Caki2 (cell line): Measurements from ENCODE around the gene PRR19. TPM values are rescaled to one million over a fixed set of nuclear protein-coding genes. Genes with fewer than 3 reads are reported as not detected.
A peak's percentile ranks its signal among the peaks of the same experiment; 100 is the strongest.
"Not testable (repeated sequence)": the region's sequence is repeated elsewhere in the genome, so short reads cannot be mapped to it uniquely, and the experiment has no call there.

Experiments used
- DNase-seq: peaks from one replicate; pipeline ENCODE4 v3.0.0-alpha.2; 2015; ENCODE audit warnings: low read depth
- in situ Hi-C: cut with HindIII; loops from 2 replicates; pipeline ENCODE4 v1.10.0; 2016; ENCODE audit warnings: low sequenced_read_pairs, low pct_unique_long_range_greater_than_20kb, mixed read lengths
- total RNA-seq: library from RNA; depleted of rRNA; stranded (reverse); fragments of >200 nt; shearing (Covaris generic); gene quantifications from 2 replicates; pipeline ENCODE4 v1.2.3, GENCODE V29; 2014; ENCODE audit warnings: low replicate concordance; rRNA removed

PRR19 gene, protein sequence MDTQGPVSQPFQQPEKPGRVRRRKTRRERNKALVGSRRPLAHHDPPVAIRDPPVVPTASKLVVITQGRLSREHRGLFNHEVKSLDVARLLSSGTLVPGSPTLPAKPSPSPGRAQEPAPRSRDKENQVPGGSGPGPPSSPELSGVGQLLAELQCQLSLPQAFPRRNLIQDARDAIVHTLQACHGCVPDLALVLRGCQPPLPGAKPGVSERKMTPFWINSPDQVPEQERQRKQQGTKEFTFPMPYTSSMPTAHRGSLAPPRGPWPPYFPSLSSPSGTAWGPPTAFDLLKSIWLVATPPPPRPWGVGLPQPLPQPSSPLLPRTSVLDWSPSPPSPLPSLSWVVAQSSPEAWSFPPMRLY
- 3.0 TPM in 1 of 2 replicates, not detected in the other for total RNA-seq

DNA sequence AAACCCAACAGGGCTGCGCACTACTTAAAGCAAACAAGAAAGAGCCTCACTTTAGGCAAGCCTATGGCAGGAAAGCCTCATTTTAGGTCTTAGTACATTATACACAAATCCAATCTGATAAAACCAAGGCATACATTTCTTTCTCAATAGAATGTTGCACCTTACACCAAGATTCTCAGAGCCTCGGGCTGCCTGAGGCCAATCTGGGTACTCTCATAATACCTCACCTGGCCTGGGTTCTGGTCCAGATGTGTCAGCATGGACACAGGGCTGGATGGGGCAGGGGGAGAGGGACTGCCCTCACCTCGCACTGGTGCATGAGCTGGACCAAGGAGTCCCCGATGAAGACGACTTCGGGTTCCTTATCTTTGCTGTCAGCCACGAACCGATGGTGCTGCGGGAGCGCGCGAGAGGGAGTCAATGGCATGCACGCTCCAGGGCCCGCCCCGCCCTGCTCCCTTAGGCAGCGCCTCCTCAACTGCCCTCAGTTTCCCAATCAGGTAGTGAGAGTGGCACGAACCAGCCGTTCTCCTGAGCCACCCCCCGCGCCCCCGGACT, at the start of gene PRR19:
TSS of gene PRR19 (plus strand) at position 487 of the 558 bp plus-strand sequence. CDS start 7,453 bp downstream, outside the sequence.
- in situ Hi-C loops: no loop called here
- DNase-seq: no peak

DNA sequence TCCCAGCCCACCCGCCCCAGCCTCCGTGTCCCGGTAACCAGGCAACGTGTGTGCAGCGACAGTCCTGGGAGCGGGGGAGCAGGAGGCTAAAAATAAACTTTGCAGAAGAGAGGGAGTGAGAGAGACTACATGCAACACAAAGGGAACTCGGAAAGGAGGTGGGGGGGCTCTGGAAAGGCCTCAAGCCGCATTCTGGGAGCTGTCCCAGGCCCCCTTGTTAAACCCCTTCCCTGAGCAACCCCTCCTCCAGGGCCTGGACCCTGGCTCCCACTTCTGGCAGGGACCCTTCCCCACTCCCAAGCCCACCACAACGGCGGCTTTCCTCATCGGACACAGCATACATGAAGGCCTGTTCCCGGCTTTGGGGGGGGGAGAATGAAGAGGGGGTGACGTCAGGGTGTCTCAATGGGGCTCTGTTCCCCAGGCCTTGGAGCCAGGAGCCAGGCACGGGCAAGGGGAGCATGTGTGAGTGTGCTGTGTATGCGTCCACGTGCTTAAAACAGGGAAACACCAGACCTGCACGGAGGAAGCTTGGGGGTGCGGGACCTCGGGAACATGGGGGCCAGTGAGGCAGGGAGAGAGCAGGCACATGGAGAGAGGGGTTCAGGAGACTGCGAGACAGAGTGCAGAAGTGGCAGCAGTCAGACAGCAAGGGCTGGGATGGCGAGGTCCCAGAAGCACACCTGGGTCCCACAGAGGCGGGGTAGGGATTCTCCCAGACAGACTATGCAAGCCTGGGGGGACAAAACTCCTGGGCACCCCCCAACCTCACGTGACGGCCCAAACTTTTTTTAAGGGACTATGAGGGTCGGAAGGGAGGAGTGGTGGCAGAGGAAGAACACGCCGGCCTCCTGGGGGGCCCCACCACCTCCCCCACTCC, 49.3 kb upstream of the PRR19 start:
- in situ Hi-C loops: no loop called here
- DNase-seq: no peak

DNA sequence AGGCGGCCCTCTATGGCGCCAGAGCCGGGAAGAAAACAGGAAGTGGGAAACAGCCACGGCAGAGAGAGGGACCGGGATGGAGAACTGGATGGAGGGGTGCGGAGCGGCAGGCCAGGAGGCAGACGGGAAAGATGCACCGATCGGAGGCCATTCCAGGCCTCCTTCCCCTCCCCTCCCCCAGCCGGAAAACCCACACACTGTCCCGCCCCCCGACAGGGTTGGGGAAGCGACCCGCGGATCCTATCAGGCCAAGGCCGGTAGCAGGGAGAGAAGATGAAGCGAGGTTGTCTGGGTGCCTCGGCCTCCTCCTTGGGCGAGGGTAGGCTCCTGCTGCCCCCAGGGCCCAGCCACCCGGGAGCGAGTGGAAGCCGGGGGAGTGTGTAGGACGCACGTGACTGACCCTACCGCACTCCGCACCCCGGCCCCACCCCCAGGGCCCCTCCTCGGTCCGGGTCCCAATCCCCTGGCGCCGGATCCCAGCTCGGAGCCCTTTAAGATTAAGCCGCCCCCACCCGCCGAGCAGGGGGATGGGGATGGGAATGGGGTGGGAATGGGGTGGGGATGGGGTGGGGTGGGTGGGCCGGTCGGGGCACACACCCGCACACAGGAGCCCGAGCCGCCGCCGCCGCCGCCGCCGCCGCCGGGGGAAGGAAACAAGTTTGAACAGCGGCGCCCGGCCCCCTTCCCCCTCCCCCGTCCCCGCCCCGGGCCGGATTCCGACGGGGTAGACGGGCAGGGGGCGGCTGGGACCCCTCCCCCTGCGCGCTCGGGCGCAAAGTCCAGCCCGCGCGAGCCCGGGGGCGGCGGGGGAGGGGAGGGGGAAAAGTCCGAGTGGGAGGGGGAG, 48.5 kb upstream of the PRR19 start:
- in situ Hi-C loops: no loop called here
- peak; percentile 45 for DNase-seq

DNA sequence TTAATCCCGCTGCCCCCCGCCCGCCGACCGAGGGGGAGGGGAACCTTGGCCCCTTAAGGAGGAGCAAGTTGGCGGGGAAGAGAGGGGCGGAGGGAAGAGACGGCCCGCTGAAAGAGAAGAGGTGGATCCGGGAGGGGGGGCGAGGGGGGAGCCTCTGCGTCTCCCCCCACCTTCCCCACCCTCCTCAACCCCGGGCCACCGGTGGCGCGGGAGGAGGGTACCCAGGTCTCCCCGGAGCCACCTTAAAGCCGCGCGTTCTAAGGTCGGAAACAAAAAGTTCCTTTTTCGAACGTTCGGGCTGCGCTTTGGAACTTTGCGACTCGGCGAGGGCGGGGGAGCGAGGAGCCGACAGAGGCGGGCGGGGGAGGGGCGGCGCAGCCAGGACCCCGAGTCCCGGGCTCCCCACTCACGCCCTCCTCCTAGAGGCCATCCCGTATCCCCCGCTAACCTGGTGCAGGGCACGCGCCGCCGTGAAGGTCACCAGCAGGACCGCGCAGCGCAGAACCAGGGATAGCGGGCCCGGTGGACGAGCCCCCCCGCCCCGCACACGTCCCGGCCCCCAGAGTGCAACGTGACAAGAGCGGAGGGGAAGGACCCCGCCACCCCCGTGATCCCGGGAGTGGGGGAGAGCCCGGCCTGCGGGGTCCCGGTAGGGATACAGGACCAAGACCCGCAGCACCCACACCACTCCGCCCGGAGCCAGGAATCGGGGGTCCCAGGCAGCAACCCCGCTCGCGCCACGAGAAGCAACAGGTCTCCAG, 47.7 kb upstream of the PRR19 start:
- in situ Hi-C loops: no loop called here
- DNase-seq: peak; percentile 79

DNA sequence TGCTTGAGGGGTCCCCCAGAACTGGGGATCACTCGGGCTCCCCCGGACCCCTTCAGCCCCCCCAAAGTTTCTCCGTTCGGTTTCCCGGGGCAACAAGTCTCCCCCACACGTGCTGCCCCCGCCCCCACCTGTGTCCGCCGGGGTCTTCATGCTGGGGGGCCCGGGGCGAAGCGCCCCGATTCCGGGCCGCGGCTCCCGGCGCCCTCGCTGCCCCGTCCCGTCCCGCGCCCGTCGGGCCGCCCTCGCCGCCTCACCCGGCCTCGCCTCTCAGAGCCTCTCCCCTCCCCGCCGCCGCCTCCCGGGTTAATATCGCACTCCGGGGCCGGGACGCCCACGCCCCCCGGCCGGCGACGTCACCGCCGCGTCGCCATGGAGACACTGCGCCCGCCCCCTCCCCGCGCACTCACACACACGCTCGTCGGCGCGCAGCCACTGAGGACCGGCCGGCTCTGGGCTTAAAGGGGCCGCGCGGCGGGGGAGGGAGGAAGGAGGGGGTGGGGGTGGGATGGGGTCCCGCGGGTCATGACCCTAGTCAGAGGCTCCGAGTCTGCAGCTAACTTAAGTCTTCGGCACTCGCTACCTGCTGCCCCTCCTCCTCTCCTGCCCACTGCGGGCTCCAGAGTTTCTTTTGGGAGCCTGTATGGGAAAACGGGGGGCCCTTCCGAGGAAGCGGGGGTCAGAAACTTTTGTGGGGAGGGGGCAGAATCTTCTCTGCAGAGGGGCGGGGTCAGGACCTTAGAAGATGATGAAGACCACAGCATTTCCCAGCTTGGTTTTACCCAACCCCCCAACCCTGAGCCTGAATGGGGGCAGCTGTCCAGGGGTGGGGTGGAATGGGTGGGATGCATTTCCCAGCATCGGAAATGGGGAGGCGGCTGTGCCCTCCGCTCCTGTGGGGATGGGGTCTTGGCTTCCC, 46.8 kb upstream of the PRR19 start, which contains the start of gene ERF:
TSS of gene ERF (minus strand) at position 279 of the 916 bp plus-strand sequence. CDS start at position 150, 129 bp downstream.
- DNase-seq: peak; percentile 91
- in situ Hi-C loops: no loop called here

DNA sequence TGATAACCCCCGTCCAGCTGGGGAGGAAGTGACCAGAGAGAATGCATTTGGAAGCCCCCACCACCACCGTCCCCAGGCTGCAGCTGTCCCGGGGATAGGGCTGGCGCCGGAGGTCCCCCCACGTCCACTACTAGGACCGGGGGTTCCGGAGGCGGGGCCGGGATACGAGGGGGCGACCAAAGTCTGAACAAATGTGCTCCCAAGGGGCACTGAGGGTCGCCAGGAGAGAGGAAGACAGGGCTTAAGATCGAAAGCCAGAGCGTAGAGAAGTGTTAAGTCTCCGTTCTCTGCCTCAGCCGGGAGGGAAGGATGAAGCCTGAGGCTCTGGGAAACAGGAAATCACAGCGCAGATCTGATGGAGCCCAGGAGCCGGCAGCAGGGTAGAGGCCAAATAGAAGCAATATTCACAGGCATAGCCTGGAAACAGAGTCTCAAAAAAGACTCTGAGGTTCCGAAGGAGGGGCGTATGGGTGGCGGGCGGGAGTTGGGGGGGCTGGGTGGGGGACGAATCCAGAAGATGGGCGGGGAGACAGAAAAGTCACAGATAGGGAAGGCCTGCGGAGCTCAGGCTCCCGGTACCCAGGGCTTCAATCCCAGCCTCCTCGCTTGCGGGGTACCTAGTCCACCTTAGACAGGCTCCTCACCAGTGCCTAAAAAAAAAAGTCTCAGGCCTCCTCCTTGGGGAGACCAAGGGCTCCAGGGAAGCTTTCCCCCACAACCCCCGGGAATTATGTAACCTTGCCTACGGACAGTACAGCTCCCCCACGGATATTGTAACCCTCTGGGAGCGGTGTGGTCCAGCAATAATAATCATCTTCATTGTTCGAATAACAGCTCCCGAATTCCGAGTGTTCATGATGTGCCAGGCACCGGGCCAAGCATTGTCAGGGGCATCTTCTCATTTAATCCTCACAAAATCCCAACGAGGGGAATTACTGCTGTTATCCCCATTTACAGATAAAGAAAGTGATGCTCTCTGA, 45.9 kb upstream of the PRR19 start:
- no peak for DNase-seq
- in situ Hi-C loops: no loop called here

DNA sequence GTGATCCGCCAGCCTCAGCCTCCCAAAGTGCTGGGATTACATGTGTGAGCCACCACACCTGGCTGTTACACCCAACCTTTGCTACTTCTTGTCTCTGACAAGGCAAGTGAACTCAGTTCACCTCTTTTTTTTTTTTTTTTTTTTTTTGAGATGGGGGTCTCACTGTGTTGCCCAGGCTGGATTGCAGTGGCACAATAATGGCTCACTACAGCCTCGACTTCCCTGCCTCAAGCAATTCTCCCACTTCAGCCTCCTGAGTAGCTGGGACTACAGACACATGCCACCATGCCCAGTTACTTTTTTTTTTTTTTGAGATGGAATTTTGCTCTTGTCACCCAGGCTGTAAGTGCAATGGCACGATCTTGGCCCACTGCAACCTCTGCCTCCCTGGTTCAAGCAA, 44.1 kb upstream of the PRR19 start:
- DNase-seq, in situ Hi-C loops: not testable (repeated sequence)

DNA sequence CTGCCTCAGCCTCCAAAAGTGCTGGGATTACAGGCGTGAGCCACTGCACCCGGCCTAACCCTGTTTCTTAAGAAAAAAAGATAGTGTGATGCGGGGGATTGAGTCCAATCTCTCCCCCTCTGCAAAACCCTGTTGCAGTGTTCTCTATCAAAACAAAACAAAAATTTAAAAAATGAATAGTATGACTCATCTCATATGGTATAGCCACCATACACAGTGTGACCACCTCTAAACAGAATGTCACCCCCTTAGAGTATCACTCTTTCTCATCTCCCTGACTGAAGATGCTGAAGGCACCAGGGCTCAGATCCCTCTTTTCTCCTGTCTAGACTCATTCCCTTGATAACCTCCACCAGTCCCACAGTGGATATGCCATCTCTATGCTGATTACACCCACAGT, 40.2 kb upstream of the PRR19 start:
- DNase-seq: no peak

DNA sequence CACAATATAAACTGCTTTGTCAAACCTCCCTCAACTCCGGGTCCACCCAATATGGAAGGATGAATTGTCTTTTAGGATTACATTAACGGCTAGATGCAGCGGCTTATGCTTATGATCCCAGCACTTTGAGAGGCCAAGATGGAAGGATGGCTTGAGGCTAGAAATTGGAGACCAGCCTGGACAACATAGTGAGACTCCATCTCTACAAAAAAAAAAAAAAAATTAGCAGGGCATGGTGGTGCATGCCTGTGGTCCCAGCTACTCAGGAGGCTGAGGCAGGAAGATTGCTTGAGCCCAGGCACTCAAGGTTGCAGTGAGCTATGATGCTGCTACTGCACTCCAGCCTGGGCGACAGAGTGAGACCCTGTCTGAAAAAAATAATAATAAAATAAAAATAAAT, 35.8 kb upstream of the PRR19 start:
- in situ Hi-C loops, DNase-seq: not testable (repeated sequence)

More for the DNA sequence above, 40.2 kb upstream of the PRR19 start:
- in situ Hi-C loops: no loop called here

DNA sequence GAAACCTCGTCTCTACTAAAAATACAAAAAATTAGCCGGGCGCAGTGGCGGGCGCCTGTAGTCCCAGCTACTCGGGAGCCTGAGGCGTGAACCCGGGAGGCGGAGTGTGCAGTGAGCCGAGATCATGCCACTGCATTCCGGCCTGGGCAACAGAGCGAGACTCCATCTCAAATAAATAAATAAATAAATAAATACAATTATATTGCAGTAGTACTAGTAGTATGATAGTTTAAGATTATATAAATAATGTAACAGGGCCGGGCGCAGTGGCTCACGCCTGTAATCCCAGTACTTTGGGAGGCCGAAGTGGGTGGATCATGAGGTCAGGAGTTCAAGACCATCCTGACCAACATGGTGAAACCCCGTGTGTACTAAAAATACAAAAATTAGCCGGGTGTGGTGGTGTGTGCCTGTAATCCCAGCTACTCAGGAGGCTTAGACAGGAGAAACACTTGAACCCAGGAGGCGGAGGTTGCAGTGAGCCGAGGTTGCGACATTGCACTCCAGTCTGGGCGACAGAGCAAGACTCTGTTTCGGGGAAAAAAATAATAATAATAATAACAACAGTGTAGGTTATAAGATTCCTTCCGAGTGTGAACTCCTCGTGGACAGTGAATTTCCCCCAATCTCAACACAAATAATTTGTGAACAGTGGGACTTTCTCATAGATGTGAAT, 34.9 kb upstream of the PRR19 start:
- in situ Hi-C loops, DNase-seq: not testable (repeated sequence)

DNA sequence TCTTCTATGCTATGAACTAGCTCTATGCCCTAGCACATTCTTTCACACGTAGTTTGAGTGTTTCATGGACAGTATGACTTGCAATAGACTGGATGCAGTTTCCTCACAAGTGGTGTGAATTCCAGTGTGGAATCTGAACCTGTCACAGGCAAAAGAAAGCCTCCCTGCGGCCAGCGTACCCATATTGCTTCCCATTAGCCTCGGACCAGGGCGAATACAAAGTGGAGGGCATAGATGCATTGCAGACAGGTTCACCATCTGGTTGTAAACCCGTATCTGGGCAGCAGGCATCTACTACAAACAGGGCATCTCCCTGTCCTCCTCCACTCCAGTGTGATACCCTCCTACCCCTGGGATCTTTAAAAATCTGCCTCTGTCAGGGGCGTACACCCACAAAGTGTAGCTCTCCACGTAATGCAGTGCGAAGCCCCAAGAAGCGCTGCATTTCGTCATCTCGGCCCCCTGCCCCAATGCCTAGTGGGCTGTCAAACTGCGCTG, 34.2 kb upstream of the PRR19 start:
- no peak for DNase-seq
- in situ Hi-C loops: no loop called here

DNA sequence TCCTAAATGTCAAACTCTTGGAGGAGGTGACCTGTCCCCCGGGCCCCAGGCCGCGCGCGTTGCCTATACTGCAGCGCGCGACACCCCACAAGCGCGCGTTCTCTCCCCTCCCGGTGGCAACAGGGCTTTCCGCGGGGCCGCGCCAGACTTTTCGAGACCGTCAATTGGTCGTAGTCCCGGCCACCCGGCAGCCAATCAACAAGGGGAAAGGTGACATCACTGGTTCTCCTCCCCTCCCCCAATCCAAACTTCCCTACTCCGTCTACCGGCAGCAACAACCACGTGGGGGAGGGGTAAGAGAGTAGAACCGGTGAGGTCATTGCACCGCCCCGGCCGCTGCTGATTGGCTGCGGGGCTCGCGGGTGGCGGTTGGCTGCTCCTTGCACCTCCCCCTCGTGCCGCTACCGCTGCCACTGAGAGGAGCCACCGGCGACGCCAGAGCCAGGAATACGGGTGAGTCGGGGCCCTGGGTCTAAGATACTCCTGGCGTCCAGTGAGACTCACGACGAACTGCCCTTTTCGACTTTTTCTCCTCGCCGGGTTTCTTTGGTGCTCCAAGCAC, 33.7 kb upstream of the PRR19 start:
- DNase-seq: peak; percentile 100
- in situ Hi-C loops: no loop called here

DNA sequence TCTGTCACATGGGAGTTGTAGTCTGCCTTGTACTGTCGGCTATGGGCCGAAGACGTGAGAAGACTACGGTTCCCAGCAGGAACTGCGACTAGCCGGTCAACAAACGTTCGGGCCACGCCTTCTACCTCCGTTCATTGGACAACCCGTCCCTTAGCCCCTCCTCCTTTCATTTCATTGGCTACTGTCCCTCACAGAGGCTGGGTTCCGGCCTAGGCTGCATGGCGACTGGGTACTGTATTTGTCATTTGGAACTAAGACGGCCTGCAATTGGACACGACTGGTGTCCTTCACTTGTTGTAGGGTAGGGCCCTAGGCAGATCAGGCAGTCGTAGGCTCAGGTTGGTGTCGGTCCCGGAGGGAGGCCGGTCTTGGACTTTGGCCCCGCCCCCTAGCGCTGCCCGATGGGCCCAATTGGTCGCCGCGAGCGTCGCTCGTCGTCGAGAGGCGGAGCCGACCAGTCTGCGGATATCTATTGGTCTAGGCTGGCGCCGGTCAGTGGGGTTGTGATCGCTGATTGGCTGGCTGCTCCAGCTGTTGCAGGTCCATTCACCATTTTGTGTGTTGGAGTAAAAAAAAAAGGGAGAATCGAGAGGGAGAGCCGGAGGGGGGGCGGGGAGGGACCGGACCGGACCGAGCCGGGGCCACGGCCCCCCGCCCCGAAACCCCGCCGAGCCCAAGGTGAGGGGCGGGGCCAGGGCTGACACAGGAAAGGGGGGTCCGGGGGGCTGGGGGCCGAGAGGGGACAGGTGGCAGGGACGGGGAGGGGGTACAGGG, 33.0 kb upstream of the PRR19 start, which contains the start of gene CIC:
TSS of gene CIC (plus strand) at position 549 of the 774 bp plus-strand sequence. CDS start 2,532 bp downstream, outside the sequence.
- DNase-seq: peak; percentile 100
- in situ Hi-C loops: no loop called here
